HG02943 (cell line): Measurements from ENCODE around the gene KCNK3.
"Not testable (repeated sequence)": the region's sequence is repeated elsewhere in the genome, so short reads cannot be mapped to it uniquely, and the experiment has no call there.

Experiments
- ATAC-seq: cut with Tn5 transposase; IDR thresholded peaks from one replicate; pipeline ENCODE4 v1.9.1; 2021; ENCODE audit warnings: mild to moderate bottlenecking, low read depth, moderate library complexity; ENCODE audit not compliant: unreplicated experiment

The KCNK3 gene

GRCh38 chr2:26660363-26660962, 32.1 kb upstream of the KCNK3 start:
- ATAC-seq, result no peak

GRCh38 chr2:26665296-26665695, 27.2 kb upstream of the KCNK3 start:
- ATAC-seq, result not testable (repeated sequence)

- ATAC-seq, result no peak
These were observed 25.9 kb upstream of the KCNK3 start for GRCh38 chr2:26666671-26667070.

- no peak for ATAC-seq
These were observed 24.5 kb upstream of the KCNK3 start for GRCh38 chr2:26668041-26668440.

- no peak for ATAC-seq
These were observed 23.4 kb upstream of the KCNK3 start for GRCh38 chr2:26668856-26669750.

GRCh38 chr2:26670171-26670570, 22.4 kb upstream of the KCNK3 start:
- ATAC-seq, result no peak

GRCh38 chr2:26670931-26671460, 21.5 kb upstream of the KCNK3 start:
- ATAC-seq, result no peak

GRCh38 chr2:26671691-26672090, 20.8 kb upstream of the KCNK3 start:
- no peak for ATAC-seq

GRCh38 chr2:26672112-26672817, 20.3 kb upstream of the KCNK3 start:
- ATAC-seq, result no peak

GRCh38 chr2:26672818-26673393, 19.6 kb upstream of the KCNK3 start:
- no peak for ATAC-seq

- ATAC-seq, result no peak
These were observed 18.3 kb upstream of the KCNK3 start for GRCh38 chr2:26674002-26674751.

- ATAC-seq, result no peak
These were observed 17.8 kb upstream of the KCNK3 start for GRCh38 chr2:26674771-26675170.

- no peak for ATAC-seq
These were observed 16.8 kb upstream of the KCNK3 start for GRCh38 chr2:26675651-26676255.

GRCh38 chr2:26678035-26678434, 14.5 kb upstream of the KCNK3 start:
- no peak for ATAC-seq

- no peak for ATAC-seq
These were observed 12.7 kb upstream of the KCNK3 start for GRCh38 chr2:26679867-26680266.

GRCh38 chr2:26681656-26682055, 10.9 kb upstream of the KCNK3 start:
- no peak for ATAC-seq

- ATAC-seq, result no peak
These were observed 10.4 kb upstream of the KCNK3 start for GRCh38 chr2:26682155-26682554.

GRCh38 chr2:26683583-26683982, 8.9 kb upstream of the KCNK3 start:
- ATAC-seq, result no peak

GRCh38 chr2:26685341-26685740, 7.2 kb upstream of the KCNK3 start:
- no peak for ATAC-seq
